IgD-negative memory B cell (primary cell): ENCODE results near the gene RPL15. TPM values are rescaled to one million over a fixed set of nuclear protein-coding genes. Genes with fewer than 3 reads are reported as not detected.

ENCODE experiments used
- polyA plus RNA-seq: library from polyadenylated mRNA; unstranded; fragments of 300-500 nt; fragmentation: Illumina TruSeq; gene quantifications from one replicate; pipeline ENCODE4 v1.2.3, GENCODE V29; 2021

The RPL15 gene
- polyA plus RNA-seq, 1 donor from 2014 or later: 4,864 TPM

Other genes starting within 250 kb of the RPL15 start
- 17.0 TPM for gene UBE2E1, start 111.2 kb upstream of the RPL15 start, polyA plus RNA-seq
- gene NKIRAS1, start 142 bp upstream of the RPL15 start, polyA plus RNA-seq: 2.8 TPM
- gene NR1D2, start 28.2 kb downstream of the RPL15 start, polyA plus RNA-seq: 27.3 TPM